Measurements from ENCODE around the gene CDK18.

CDK18 gene

DNA sequence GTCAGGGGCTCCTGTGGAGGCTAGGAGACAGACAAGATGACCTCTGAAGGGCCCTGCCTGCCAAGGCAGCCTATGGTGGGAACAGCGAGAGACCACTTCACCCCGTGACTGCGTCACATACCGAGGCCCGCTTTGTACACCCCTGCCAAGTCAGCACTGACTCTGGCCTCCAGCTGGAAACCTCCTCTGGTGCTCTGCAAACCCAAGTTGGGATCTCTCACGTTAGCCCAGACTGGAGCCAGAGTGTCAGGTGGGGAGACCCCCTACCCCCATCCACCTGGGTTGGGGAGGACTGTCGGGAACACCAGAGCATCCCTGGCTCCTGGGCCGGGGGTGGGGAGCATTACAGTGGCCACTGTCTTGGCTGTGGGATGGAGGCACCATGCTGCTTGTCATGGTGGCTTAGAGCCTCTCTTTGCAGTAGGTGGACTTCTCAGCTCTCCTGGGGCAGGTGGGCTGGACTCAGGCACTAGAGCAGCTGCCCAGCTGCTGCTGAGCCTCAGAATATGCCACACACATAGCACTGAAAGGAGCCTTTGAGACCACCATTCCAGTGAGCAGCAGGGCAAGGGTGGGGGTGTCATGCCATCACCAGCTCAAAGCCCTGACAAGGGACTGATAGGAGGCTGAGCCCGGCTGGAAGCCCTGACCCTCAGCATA lies 77.0 kb downstream of the CDK18 start:
- TF ChIP-seq, protein P1, sequence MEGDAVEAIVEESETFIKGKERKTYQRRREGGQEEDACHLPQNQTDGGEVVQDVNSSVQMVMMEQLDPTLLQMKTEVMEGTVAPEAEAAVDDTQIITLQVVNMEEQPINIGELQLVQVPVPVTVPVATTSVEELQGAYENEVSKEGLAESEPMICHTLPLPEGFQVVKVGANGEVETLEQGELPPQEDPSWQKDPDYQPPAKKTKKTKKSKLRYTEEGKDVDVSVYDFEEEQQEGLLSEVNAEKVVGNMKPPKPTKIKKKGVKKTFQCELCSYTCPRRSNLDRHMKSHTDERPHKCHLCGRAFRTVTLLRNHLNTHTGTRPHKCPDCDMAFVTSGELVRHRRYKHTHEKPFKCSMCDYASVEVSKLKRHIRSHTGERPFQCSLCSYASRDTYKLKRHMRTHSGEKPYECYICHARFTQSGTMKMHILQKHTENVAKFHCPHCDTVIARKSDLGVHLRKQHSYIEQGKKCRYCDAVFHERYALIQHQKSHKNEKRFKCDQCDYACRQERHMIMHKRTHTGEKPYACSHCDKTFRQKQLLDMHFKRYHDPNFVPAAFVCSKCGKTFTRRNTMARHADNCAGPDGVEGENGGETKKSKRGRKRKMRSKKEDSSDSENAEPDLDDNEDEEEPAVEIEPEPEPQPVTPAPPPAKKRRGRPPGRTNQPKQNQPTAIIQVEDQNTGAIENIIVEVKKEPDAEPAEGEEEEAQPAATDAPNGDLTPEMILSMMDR (IDR thresholded peaks at IDR 0.05; ENCODE audit: low read depth, low read length): no peak
- no peak for DNase-seq (ENCODE audit: low read depth in 2 of 2)
- H3K4me3 ChIP-seq (replicated peaks in 1 of 2; ENCODE audit: low read depth in 2 of 2, low read length in 2 of 2): no peak overlapping the region

DNA sequence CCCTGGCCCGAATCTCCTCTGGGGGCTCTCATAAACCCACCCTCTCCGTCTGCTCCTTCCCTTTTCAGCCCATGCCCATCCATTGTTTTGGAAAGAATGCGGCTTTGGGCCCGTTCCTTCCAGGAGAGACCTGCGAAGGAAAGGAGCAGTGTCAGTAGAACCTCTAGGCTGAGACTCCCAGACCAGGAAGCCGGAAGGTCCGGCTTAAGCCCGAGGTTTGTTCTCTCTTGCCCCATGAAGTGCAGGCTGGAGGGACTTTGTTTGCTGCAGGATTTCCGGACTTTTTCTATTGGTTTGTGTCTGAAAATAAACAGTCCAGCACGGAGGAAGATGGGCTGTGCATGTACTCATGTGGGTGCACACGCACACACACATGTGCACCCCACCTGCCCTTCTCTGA lies 77.6 kb downstream of the CDK18 start:
- no peak overlapping the region for H3K4me3 ChIP-seq (replicated peaks in 1 of 2; ENCODE audit: low read depth in 2 of 2, low read length in 2 of 2)
- DNase-seq (ENCODE audit: low read depth in 2 of 2): no peak
- TF ChIP-seq, protein P1 (IDR thresholded peaks at IDR 0.05; ENCODE audit: low read depth, low read length): no peak
